BLaER1 treated with 17β-estradiol and CSF1 and Interleukin-3, amounts not matched to agents 10 nM and 100 nM (cell line): ENCODE data around the gene SUGP2.
"Not testable (repeated sequence)": the region's sequence is repeated elsewhere in the genome, so short reads cannot be mapped to it uniquely, and the experiment has no call there.

Experiments
- H3K27ac ChIP-seq, 11 experiments: shearing (Covaris generic); formaldehyde crosslinking; 2 replicates each; pipeline ENCODE4 v1.8.1; 2022
- H3K27me3 ChIP-seq, 11 experiments: shearing (Covaris generic); formaldehyde crosslinking; 2 replicates each; pipeline ENCODE4 v1.8.1; 2022
- H3K36me3 ChIP-seq, 11 experiments: shearing (Covaris generic); formaldehyde crosslinking; 2 replicates each; pipeline ENCODE4 v1.8.1; 2022
- H3K4me1 ChIP-seq, 10 experiments: shearing (Covaris generic); formaldehyde crosslinking; 2 replicates each; pipeline ENCODE4 v1.8.1; 2022
- H3K4me2 ChIP-seq, 11 experiments: shearing (Covaris generic); formaldehyde crosslinking; 2 replicates each; pipeline ENCODE4 v1.8.1; 2022
- H3K4me3 ChIP-seq, 10 experiments: shearing (Covaris generic); formaldehyde crosslinking; 2 replicates each; pipeline ENCODE4 v1.8.1; 2022
- H3K9ac ChIP-seq, 11 experiments: shearing (Covaris generic); formaldehyde crosslinking; 2 replicates each; pipeline ENCODE4 v1.8.1; 2022
- H3K9me3 ChIP-seq, 11 experiments: shearing (Covaris generic); formaldehyde crosslinking; replicated peaks in 1 of 11; 2 replicates each; pipeline ENCODE4 v1.8.1; 2022
- H4K20me1 ChIP-seq, 11 experiments: shearing (Covaris generic); formaldehyde crosslinking; 2 replicates each; pipeline ENCODE4 v1.8.1; 2022
- Cebpa-rat ChIP-seq, 11 experiments: shearing (Covaris generic); IDR thresholded peaks; 2 replicates each; pipeline ENCODE4 v1.8.1; 2022

Gene SUGP2

DNA sequence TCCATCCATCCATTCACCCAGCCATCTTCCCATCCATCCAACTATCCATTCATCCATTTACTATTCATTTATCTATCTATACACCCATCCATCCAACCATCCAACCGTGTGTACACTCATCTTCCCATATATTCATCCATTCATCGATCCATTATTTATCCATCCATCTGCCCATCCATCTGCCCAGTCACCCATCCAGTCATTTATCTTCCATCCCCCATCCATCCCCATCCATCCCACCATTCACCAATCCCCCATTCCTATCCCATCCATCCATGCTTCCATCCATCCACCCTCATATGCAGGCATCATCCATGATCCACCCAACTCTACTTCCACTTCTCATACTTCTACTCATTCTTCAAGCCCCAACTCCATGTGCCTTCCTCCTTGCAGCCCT lies 78.3 kb downstream of the SUGP2 start:
- Histone ChIP-seq H3K27me3 (no peaks in the 10 kb centered on the region), H3K4me3 (no peak overlapping the region), H3K4me2 (no peak overlapping the region), H3K9ac (no peak overlapping the region), H3K9me3 (no peaks in the 10 kb centered on the region), H4K20me1 (no peaks in the 10 kb centered on the region), H3K36me3 (no peaks in the 10 kb centered on the region), H3K27ac (no peak overlapping the region), H3K4me1 (peaks cover 0 to 3% (median 0%) of the 10 kb centered on the region in 10 experiments; a peak in 2 of 20 replicates)
- no peak for TF ChIP-seq Cebpa-rat (IDR thresholded peaks at IDR 0.05)

DNA sequence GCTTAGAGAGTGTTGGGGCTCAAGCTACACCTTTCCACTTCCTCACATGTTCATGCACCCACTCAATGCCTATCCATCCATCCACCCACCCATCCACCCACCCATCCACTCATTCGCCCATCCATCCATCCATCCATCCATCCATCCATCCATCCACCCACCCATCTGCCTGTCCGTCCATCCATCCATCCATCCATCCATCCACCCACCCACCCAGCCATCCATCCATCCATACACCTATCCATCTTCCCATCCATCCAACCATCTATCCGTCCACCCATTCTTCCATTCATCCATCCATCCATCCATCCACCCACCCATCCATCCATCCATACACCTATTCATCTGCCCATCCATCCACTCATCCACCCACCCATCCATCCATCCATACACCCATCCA lies 79.2 kb downstream of the SUGP2 start:
- Histone ChIP-seq H3K4me3 (no peak overlapping the region), H3K27me3 (no peaks in the 10 kb centered on the region), H3K4me2 (no peak overlapping the region), H4K20me1 (no peaks in the 10 kb centered on the region), H3K9me3 (no peaks in the 10 kb centered on the region), H3K9ac (no peak overlapping the region), H3K27ac (no peak overlapping the region), H3K36me3 (peaks cover 0 to 5% (median 0%) of the 10 kb centered on the region in 11 experiments; a peak in 1 of 22 replicates), H3K4me1 (peaks cover 0 to 7% (median 0%) of the 10 kb centered on the region in 10 experiments; a peak in 8 of 20 replicates)
- no peak for TF ChIP-seq Cebpa-rat (IDR thresholded peaks at IDR 0.05)

DNA sequence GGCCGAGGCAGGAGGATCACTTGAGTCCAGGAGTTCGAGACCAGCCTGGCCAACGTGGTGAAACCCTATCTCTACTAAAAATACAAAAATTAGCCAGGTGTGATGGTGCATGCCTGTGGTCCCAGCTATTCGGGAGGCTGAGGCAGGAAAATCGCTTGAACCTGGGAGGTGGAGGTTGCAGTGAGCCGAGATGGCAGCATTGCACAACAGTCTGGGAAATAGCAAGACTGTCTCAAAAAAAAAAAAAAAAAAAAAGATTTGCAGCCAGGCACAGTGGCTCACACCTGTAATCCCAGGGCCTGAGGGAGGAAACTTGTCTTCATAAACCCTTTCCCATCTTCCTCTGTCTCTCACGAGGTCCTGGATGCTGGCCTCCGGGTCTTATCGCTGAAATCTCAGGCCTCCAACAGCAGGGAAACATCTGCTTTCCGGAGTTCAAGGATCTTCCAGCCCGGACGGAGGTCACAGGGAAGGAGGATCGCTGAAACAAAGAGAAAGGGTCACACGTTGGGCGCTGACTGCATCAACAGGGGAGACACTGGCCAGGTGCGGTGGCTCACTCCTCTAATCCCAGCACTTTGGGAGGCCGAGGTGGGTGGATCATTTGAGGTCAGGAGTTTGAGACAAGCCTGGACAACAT lies 80.8 kb downstream of the SUGP2 start:
- H3K4me2 ChIP-seq, H3K4me3 ChIP-seq, H3K9ac ChIP-seq, H3K9me3 ChIP-seq, H3K27ac ChIP-seq, H4K20me1 ChIP-seq, H3K27me3 ChIP-seq: not testable (repeated sequence)
- H3K36me3 ChIP-seq = peaks cover 0 to 18% (median 0%) of the 10 kb centered on the region in 11 experiments; a peak in 4 of 22 replicates
- peaks cover 0 to 15% (median 1%) of the 10 kb centered on the region in 10 experiments; a peak in 8 of 20 replicates for H3K4me1 ChIP-seq
- TF ChIP-seq Cebpa-rat (IDR thresholded peaks at IDR 0.05) = 0 out of 22 replicates have a peak, but pooled peaks of 1 of the 11 experiments have one; percentile 30

DNA sequence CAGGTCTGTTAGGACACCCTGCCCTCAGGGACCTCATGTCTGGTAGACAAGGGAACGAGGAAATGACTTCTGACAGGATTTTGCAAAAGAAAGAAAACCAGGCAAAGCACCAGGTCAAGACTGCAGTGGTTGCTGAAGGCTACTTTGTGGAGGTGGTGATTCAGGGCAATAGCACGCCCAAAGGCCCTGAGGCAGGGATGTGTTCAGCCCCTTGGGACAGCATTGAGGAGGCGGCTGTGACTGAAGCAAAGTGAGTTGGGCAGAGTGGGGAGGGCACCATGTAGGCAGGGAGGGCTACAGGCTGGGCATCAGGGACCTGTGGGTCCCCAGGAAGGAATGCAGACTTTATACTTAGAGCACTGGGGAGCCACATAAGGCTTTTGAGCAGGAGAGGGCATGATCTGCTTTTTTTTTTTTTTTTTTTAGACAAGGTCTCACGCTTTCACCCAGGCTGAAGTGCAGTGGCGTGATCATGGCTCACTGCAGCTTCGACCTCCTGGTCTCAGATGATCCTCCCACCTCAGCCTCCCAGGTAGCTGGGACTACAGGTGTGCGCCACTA lies 81.5 kb downstream of the SUGP2 start:
- Histone ChIP-seq H3K4me3 (no peak overlapping the region), H3K9me3 (no peaks in the 10 kb centered on the region), H3K4me1 (peaks cover 0 to 15% (median 0%) of the 10 kb centered on the region in 10 experiments; a peak in 6 of 20 replicates), H3K27ac (no peak overlapping the region), H3K9ac (no peak overlapping the region), H3K36me3 (peaks cover 0 to 25% (median 0%) of the 10 kb centered on the region in 11 experiments; a peak in 6 of 22 replicates), H3K27me3 (no peaks in the 10 kb centered on the region), H3K4me2 (no peak overlapping the region), H4K20me1 (no peaks in the 10 kb centered on the region)
- no peak for TF ChIP-seq Cebpa-rat (IDR thresholded peaks at IDR 0.05)

DNA sequence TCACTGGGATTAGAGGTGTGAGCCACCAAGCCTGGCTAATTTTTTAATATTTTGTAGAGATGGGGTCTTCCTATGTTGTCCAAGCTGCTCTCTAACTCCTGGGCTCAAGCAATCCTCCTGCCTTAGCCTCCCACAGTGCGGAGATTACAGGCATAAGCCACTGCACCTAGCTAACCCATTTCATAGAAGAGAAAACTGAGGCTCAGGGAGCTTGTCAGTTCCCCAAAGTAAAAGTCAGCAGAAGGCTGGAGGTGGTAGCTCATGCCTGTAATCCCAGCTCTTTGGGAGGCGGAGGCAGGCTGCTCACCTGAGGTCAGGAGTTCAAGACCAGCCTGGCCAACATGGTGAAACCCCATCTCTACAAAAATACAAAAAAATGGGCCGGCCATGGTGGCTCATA lies 83.5 kb downstream of the SUGP2 start:
- Histone ChIP-seq H3K4me2 (peak overlapping the region in 1 of 11 experiments; percentile 12; a peak in 1 of 22 replicates), H3K4me3 (no peak overlapping the region), H3K9me3 (no peaks in the 10 kb centered on the region), H3K27me3 (no peaks in the 10 kb centered on the region), H4K20me1 (no peaks in the 10 kb centered on the region), H3K27ac (no peak overlapping the region), H3K4me1 (peaks cover 0 to 15% (median 0%) of the 10 kb centered on the region in 10 experiments; a peak in 6 of 20 replicates), H3K9ac (no peak overlapping the region; a peak in 1 of 22 replicates), H3K36me3 (peaks cover 0 to 43% (median 0%) of the 10 kb centered on the region in 11 experiments; a peak in 7 of 22 replicates)
- TF ChIP-seq Cebpa-rat (IDR thresholded peaks at IDR 0.05) = no peak

DNA sequence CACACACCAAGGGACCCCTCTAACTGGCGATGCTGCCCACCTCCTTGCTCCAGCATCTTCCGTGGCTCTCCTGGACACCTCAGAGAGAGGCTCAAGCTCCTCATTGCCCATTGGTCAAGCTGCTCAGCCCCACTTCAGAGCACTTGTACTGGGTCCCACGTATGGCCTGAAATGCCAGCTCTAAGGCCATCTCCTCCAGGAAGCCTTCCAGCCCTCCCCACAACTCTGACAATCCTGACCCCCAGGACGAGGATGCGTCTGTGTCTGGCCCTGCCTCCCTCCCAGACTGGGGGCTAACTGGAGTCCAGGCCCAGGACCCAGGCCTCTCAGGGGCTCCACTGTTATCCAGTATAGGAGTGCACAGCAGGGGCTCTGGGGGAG lies 84.4 kb downstream of the SUGP2 start:
- no peaks in the 10 kb centered on the region for H4K20me1 ChIP-seq
- H3K9me3 ChIP-seq = no peaks in the 10 kb centered on the region
- no peak overlapping the region for H3K27ac ChIP-seq
- H3K27me3 ChIP-seq = no peaks in the 10 kb centered on the region
- peaks cover 0 to 18% (median 1%) of the 10 kb centered on the region in 10 experiments; a peak in 7 of 20 replicates for H3K4me1 ChIP-seq
- H3K4me3 ChIP-seq = no peak overlapping the region
- peaks cover 0 to 43% (median 0%) of the 10 kb centered on the region in 11 experiments; a peak in 7 of 22 replicates for H3K36me3 ChIP-seq
- H3K4me2 ChIP-seq = peak overlapping the region in 2 of 11 experiments; percentile 12 to 14; a peak in 3 of 22 replicates
- TF ChIP-seq Cebpa-rat (IDR thresholded peaks at IDR 0.05) = no peak
- no peak overlapping the region; a peak in 1 of 22 replicates for H3K9ac ChIP-seq

DNA sequence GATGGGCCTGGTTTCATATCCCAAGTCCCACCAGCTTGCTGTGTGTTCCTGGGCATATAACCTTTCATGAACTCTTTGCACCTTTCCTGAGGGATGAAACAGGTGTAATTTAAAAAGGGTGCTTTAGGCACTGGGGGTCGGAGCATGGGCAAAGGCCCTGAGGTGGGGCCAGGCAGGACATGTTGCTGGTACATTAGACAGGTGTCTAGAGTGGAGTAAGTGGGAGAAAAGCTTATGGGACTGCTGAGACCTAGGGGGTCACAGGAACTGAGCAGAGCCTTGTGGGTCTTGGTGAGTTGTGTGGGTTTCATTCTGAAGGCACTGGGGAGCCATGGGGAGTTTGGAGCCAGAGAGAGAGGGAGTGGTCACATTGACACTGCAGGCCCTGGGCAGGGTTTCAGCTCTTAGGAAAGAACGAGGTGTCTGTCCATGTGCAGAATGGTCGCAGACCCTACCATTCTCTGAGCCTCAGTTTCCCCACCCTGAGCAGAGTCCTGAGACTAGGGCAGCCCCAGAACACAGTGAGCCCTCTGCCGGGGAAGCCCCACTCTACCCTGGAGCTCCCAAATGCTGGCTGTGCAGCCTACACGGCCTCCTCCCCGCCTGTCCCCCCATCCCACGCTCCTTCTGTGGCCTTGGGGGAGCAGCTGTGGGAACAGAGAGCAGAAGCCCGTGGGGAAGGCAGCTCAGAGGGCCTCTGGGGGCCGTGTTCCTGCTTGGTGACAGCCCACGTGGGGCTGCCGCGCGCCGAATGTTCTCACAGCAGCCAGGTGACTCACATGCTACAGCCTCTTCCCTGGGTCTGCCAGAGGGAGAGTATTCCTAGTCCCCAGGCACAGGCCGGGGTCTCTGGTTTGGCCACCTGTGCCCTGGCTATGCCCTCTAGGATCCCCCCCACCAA lies 85.0 kb downstream of the SUGP2 start:
- Histone ChIP-seq H3K9ac (no peak overlapping the region), H3K4me2 (peak overlapping the region in 2 of 11 experiments; percentile 12 to 14; a peak in 2 of 22 replicates), H3K4me3 (no peak overlapping the region), H3K9me3 (no peaks in the 10 kb centered on the region), H3K4me1 (peaks cover 0 to 24% (median 2%) of the 10 kb centered on the region in 10 experiments; a peak in 7 of 20 replicates), H3K36me3 (peaks cover 0 to 44% (median 0%) of the 10 kb centered on the region in 11 experiments; a peak in 7 of 22 replicates), H3K27me3 (no peaks in the 10 kb centered on the region), H4K20me1 (no peaks in the 10 kb centered on the region; a peak in 1 of 22 replicates), H3K27ac (no peak overlapping the region)
- no peak for TF ChIP-seq Cebpa-rat (IDR thresholded peaks at IDR 0.05)

DNA sequence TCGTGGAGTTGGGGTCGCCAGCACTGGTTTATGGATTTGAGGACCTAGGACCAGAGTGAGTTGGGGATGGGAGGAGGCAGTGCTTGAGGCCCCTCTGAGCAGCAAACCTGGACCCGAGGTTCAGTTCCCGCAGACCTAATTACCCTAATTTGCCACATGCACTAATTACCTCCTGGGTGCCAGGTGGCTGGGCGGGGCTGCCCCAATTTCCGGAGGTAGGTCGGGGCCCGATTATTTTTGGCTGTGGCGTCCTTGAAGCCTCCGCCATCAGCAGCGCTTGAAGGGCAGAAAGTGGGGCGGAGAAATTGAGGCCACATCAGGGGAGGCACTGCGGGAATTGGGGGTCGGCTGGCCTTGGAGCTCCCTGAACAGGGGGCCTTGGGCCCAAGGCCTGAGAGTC lies 86.4 kb downstream of the SUGP2 start:
- Histone ChIP-seq H3K9me3 (no peaks in the 10 kb centered on the region), H3K4me3 (no peak overlapping the region), H3K4me2 (no peak overlapping the region), H3K36me3 (peaks cover 0 to 48% (median 0%) of the 10 kb centered on the region in 11 experiments; a peak in 7 of 22 replicates), H4K20me1 (no peaks in the 10 kb centered on the region; a peak in 1 of 22 replicates), H3K27ac (no peak overlapping the region), H3K4me1 (peaks cover 0 to 36% (median 3%) of the 10 kb centered on the region in 10 experiments; a peak in 17 of 20 replicates), H3K27me3 (no peaks in the 10 kb centered on the region), H3K9ac (no peak overlapping the region)
- no peak for TF ChIP-seq Cebpa-rat (IDR thresholded peaks at IDR 0.05)

DNA sequence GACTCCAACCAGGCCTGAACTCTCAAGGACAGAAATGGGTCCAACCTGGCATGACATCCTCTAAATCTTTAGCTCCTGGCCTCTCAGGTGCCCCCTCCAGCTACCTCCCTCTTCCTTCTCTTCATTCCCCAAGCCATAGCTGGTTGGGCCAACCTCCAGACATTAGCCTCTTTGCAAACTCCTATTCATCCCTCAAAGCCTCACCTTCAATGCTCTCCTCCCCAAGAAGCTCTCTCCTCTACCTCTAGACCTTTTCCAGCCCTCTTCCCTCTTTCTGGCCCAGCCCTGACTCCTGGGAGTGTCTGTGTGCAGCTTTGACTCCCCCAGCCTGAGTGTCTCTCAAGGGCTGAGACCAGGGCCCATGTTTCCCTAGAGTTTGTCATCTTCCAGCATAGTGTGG lies 87.0 kb downstream of the SUGP2 start:
- Histone ChIP-seq H3K9me3 (no peaks in the 10 kb centered on the region), H3K27me3 (no peaks in the 10 kb centered on the region), H3K36me3 (peaks cover 0 to 48% (median 0%) of the 10 kb centered on the region in 11 experiments; a peak in 7 of 22 replicates), H3K27ac (no peak overlapping the region), H3K9ac (no peak overlapping the region), H3K4me3 (no peak overlapping the region), H3K4me2 (no peak overlapping the region), H4K20me1 (no peaks in the 10 kb centered on the region; a peak in 1 of 22 replicates), H3K4me1 (peaks cover 6 to 42% (median 9%) of the 10 kb centered on the region in 10 experiments)
- TF ChIP-seq Cebpa-rat (IDR thresholded peaks at IDR 0.05) = no peak
